Adrenal gland (tissue), 12 donors: Measurements from ENCODE around the gene PTPMT1. TPM values are rescaled to one million over a fixed set of nuclear protein-coding genes. Genes with fewer than 3 reads are reported as not detected.
"Not testable (repeated sequence)": the region's sequence is repeated elsewhere in the genome, so short reads cannot be mapped to it uniquely, and the experiment has no call there.

Experiments
- DNase-seq, 7 donors: peaks; one replicate each; pipeline ENCODE4 v3.0.0-alpha.2; 2019 to 2020
- H3K27ac ChIP-seq, 5 donors: fragments of 200-600 bp; sonication (generic) in 4 of 5; 1 replicate in 3 of 5; 2 replicates in 2 of 5; pipeline versions ENCODE4 v1.5.1 to v1.8.0; 2016 to 2020; ENCODE audit warnings: mild to moderate bottlenecking in 1 of 5
- H3K27me3 ChIP-seq: fragments of 200-600 bp; 2 replicates; pipeline ENCODE4 v1.8.0; 2021
- H3K36me3 ChIP-seq, 2 donors: fragments of 200-600 bp; replicated peaks in 1 of 2; 1 replicate in 1 of 2; 2 replicates in 1 of 2; pipeline versions ENCODE4 v1.5.1 to v1.8.0; 2018 to 2022
- H3K4me1 ChIP-seq, 2 donors: fragments of 200-600 bp; replicated peaks in 1 of 2; 1 replicate in 1 of 2; 2 replicates in 1 of 2; pipeline versions ENCODE4 v1.5.1 to v1.8.0; 2018 to 2021
- H3K4me3 ChIP-seq, 4 donors: fragments of 200-600 bp; sonication (generic) in 3 of 4; one replicate each; pipeline ENCODE4 v1.5.1; 2016 to 2018
- H3K9me3 ChIP-seq, 3 donors: fragments of 200-600 bp; sonication (generic) in 1 of 3; replicated peaks in 1 of 3; 1 replicate in 2 of 3; 2 replicates in 1 of 3; pipeline versions ENCODE4 v1.5.1 to v1.8.0; 2016 to 2021
- CTCF ChIP-seq, 6 experiments: fragments of 450-650 bp in 4 of 6; fragments of 200-600 bp in 2 of 6; sonication (generic) in 1 of 6; IDR thresholded peaks; 1 replicate in 5 of 6; 2 replicates in 1 of 6; pipeline versions ENCODE4 v1.5.1 to v1.8.0; 2016 to 2021; ENCODE audit warnings: antibody characterized with exemption in 6 of 6, mild to moderate bottlenecking in 2 of 6, moderate library complexity in 1 of 6
- POLR2A ChIP-seq, 2 donors: fragments of 450-650 bp; IDR thresholded peaks; one replicate each; pipeline ENCODE4 v1.6.1; 2017; ENCODE audit warnings: antibody characterized with exemption in 2 of 2, mild to moderate bottlenecking in 2 of 2, moderate library complexity in 1 of 2
- WGBS, 4 donors: extraction: QIAGEN DNeasy Blood & Tissue Kit in 2 of 4; methylation state at CpG; one replicate each; pipeline versions ENCODE4 v1.1.5 to v1.1.7; 2013 to 2017; 5-methylcytosine and 5-hydroxymethylcytosine counted together
- intact Hi-C, 2 donors: fragments of 100-400 bp; cut with DNase I; formaldehyde crosslinking; loops; one replicate each; pipeline versions ENCODE4 v1.14.1 to v1.15.0; 2022 to 2023
- polyA plus RNA-seq, 3 donors: library from polyadenylated mRNA; stranded (reverse); fragments of 200-250 nt in 2 of 3; fragments of 350-450 nt in 1 of 3; fragmentation: Illumina TruSeq in 1 of 3; extraction: RNeasy Lipid Tissue Mini Kit (QIAGEN cat#74804) in 1 of 3; gene quantifications; one replicate each; pipeline ENCODE4 v1.2.3, GENCODE V29; 2013 to 2014
- total RNA-seq, 9 donors: library from RNA; depleted of rRNA in 4 of 9; stranded (reverse); fragments of >200 nt in 4 of 9; fragments of 120-200 nt in 1 of 9; fragmentation: NEBNext Ultra II Directional in 1 of 9; extraction: Animal tissue kit (Norgen Biotek cat#: 25700) in 1 of 9; gene quantifications; one replicate each; pipeline versions ENCODE4 v1.1.0 to v1.2.4, GENCODE V29; 2013 to 2023
- donor health status: healthy with polysubstance abuse.
- donor health status: Bipolar disorder and iron deficiency.
- donor health status: DM: yes; HTN: yes; CAD: no.
- donor health status: DM: no; HTN: no; CAD: no.
- donor health status: DM: no; HTN: no; CAD: no.
- donor health status: DM: yes; HTN: yes; CAD: no.

Gene PTPMT1
- total and polyA plus RNA-seq, 12 donors: 52.1 to 180 (median 85.6) TPM

- no peak overlapping the region for H3K27ac ChIP-seq
- H3K4me3 ChIP-seq: no peak overlapping the region
- TF ChIP-seq CTCF (IDR thresholded peaks at IDR 0.05) (no peak), POLR2A (IDR thresholded peaks at IDR 0.05) (no peak)
- no peaks in the 10 kb centered on the region for H3K9me3 ChIP-seq
- 94 to 96% (median 95%) methylated on average over 6 of the region's 6 CpGs for WGBS, 4 donors
- no peak for DNase-seq
- no peaks in the 10 kb centered on the region for H3K27me3 ChIP-seq
- no peaks in the 10 kb centered on the region for H3K36me3 ChIP-seq
- H3K4me1 ChIP-seq: peaks cover 23 to 46% of the 10 kb centered on the region in 2 donors
- intact Hi-C loops: no loop called here
These were observed 20.1 kb upstream of the PTPMT1 start for GRCh38 chr11:47545298-47545697.

- intact Hi-C loops: not testable (repeated sequence)
- DNase-seq: peak in 1 of 7 donors; percentile 37
These were observed 19.1 kb upstream of the PTPMT1 start for GRCh38 chr11:47546274-47546673.

GRCh38 chr11:47550288-47551047 lies 14.9 kb upstream of the PTPMT1 start:
- DNase-seq: peak in 1 of 7 donors; percentile 47
- Histone ChIP-seq H3K4me3 (no peak overlapping the region), H3K4me1 (peaks cover 31 to 51% of the 10 kb centered on the region in 2 donors), H3K27ac (peak overlapping the region in 3 of 5 donors; percentile 21 to 94 (median 92)), H3K36me3 (no peaks in the 10 kb centered on the region), H3K9me3 (no peaks in the 10 kb centered on the region), H3K27me3 (no peaks in the 10 kb centered on the region)
- WGBS, 4 donors: 70 to 85% (median 80%) methylated on average over 10 of the region's 10 CpGs
- TF ChIP-seq POLR2A (IDR thresholded peaks at IDR 0.05) (no peak), CTCF (IDR thresholded peaks at IDR 0.05) (no peak)
- intact Hi-C loops: loop anchor here (5.0 kb wide), 2 partner anchors 73 to 83 kb away; no protein-coding TSS in a partner anchor

More at GRCh38 chr11:47546274-47546673, 19.1 kb upstream of the PTPMT1 start:
- not testable (repeated sequence) for H3K4me3 ChIP-seq, H3K27ac ChIP-seq, H3K27me3 ChIP-seq, H3K36me3 ChIP-seq, H3K9me3 ChIP-seq
- WGBS, 4 donors: 77 to 98% (median 94%) methylated on average over 7 of the region's 7 CpGs
- H3K4me1 ChIP-seq: peaks cover 24 to 46% of the 10 kb centered on the region in 2 donors

- TF ChIP-seq POLR2A (IDR thresholded peaks at IDR 0.05) (no peak), CTCF (IDR thresholded peaks at IDR 0.05) (peak in 3 of 6 experiments; percentile 2 to 21 (median 19))
- H3K4me3 ChIP-seq: peak overlapping the region in 1 of 4 donors; percentile 71
- peak overlapping the region in 2 of 5 donors; percentile 92 to 94 for H3K27ac ChIP-seq
- no peaks in the 10 kb centered on the region for H3K36me3 ChIP-seq
- intact Hi-C loops: loop anchor here (5.0 kb wide), 2 partner anchors 74 to 84 kb away; no protein-coding TSS in a partner anchor
- no peaks in the 10 kb centered on the region for H3K27me3 ChIP-seq
- H3K4me1 ChIP-seq: peaks cover 31 to 51% of the 10 kb centered on the region in 2 donors
- DNase-seq: no peak
- no peaks in the 10 kb centered on the region for H3K9me3 ChIP-seq
These were observed 14.3 kb upstream of the PTPMT1 start for GRCh38 chr11:47551086-47551485.
